Sigmoid colon (tissue), 7 donors: Measurements from ENCODE around the gene ABHD6. TPM values are rescaled to one million over a fixed set of nuclear protein-coding genes. Genes with fewer than 3 reads are reported as not detected.
A peak's percentile ranks its signal among the peaks of the same experiment; 100 is the strongest.
"Not testable (repeated sequence)": the region's sequence is repeated elsewhere in the genome, so short reads cannot be mapped to it uniquely, and the experiment has no call there.

Experiments used
- DNase-seq: peaks from one replicate; pipeline ENCODE4 v3.0.0-alpha.2; 2019
- H3K27ac ChIP-seq, 4 donors: fragments of 200-600 bp; sonication (generic); one replicate each; pipeline ENCODE4 v1.5.1; 2016 to 2019; ENCODE audit warnings: mild to moderate bottlenecking in 1 of 4
- H3K27me3 ChIP-seq, 3 donors: fragments of 200-600 bp; sonication (generic); one replicate each; pipeline ENCODE4 v1.5.1; 2019; ENCODE audit warnings: mild to moderate bottlenecking in 1 of 3
- H3K36me3 ChIP-seq, 4 donors: fragments of 200-600 bp; sonication (generic); one replicate each; pipeline ENCODE4 v1.5.1; 2016 to 2019
- H3K4me1 ChIP-seq, 4 donors: fragments of 200-600 bp; sonication (generic); one replicate each; pipeline ENCODE4 v1.5.1; 2017 to 2019
- H3K4me3 ChIP-seq, 4 donors: fragments of 200-600 bp; sonication (generic); one replicate each; pipeline ENCODE4 v1.5.1; 2017 to 2019; ENCODE audit warnings: mild to moderate bottlenecking in 2 of 4, moderate library complexity in 1 of 4
- H3K9me3 ChIP-seq, 4 donors: fragments of 200-600 bp in 3 of 4; sonication (generic) in 3 of 4; one replicate each; pipeline versions ENCODE4 v1.5.1 to v1.6.1; 2013 to 2019
- EP300 ChIP-seq, 4 donors: sonication (generic); formaldehyde crosslinking; IDR thresholded peaks; one replicate each; pipeline ENCODE4 v1.6.1; 2017; ENCODE audit warnings: antibody characterized with exemption in 4 of 4
- POLR2A ChIP-seq, 2 donors: fragments of 450-650 bp; IDR thresholded peaks; one replicate each; pipeline ENCODE4 v1.6.1; 2016; ENCODE audit warnings: antibody characterized with exemption in 2 of 2, mild to moderate bottlenecking in 2 of 2, moderate library complexity in 2 of 2
- POLR2AphosphoS5 ChIP-seq, 4 donors: sonication (generic); formaldehyde crosslinking; IDR thresholded peaks; one replicate each; pipeline ENCODE4 v1.6.1; 2017; ENCODE audit warnings: antibody characterized with exemption in 4 of 4
- WGBS, 2 donors: extraction: QIAGEN DNeasy Blood & Tissue Kit; methylation state at CpG; one replicate each; pipeline ENCODE4 v1.1.7; 2013; 5-methylcytosine and 5-hydroxymethylcytosine counted together
- intact Hi-C: fragments of 100-400 bp; cut with DNase I; formaldehyde crosslinking; loops from one replicate; pipeline ENCODE4 v1.15.1; 2023
- polyA plus RNA-seq, 3 donors: library from polyadenylated mRNA; stranded (reverse); fragments of 200-250 nt; gene quantifications; one replicate each; pipeline ENCODE4 v1.2.3, GENCODE V29; 2013
- total RNA-seq, 4 donors: library from RNA; depleted of rRNA; stranded (reverse); fragments of >200 nt; gene quantifications; one replicate each; pipeline ENCODE4 v1.1.0, GENCODE V29; 2016
- TF ChIP-seq, protein P1 (sequence below), 4 experiments: fragments of 450-650 bp in 3 of 4; fragments of 200-600 bp in 1 of 4; IDR thresholded peaks; one replicate each; pipeline ENCODE4 v1.5.1; 2016 to 2019; ENCODE audit warnings: antibody characterized with exemption in 4 of 4, mild to moderate bottlenecking in 3 of 4, moderate library complexity in 2 of 4
- donor health status: healthy with polysubstance abuse.
- donor health status: Bipolar disorder and iron deficiency.
- donor health status: healthy.

ABHD6 gene
- total and polyA plus RNA-seq, 7 donors, result 6.0 to 47.4 (median 15.4) TPM

DNA sequence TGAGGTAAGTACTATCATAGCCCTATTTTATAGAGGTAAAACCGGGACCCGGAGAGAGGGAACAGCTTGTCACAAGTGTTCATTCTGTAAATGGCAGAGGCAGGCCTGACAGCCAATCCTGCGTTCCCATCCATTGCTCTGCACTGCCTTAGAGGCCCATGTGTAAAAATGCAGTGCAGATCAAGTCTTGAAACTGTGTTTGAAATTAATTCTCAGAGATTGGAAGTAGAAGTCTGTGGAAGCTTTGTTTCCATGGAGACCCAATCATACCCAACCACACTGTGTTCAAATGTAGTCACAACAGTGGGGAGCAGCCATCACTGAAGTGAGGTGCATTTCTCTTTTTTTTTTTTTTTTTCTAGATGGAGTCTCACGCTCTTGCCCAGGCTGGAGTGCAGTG lies 13.7 kb upstream of the ABHD6 start:
- Histone ChIP-seq H3K4me1 (no peaks in the 10 kb centered on the region), H3K36me3 (no peaks in the 10 kb centered on the region), H3K27me3 (no peaks in the 10 kb centered on the region), H3K27ac (no peak overlapping the region), H3K9me3 (no peaks in the 10 kb centered on the region), H3K4me3 (no peak overlapping the region)
- 94 to 96% methylated on average over 4 of the region's 4 CpGs for WGBS, 2 donors
- TF ChIP-seq, protein P1, sequence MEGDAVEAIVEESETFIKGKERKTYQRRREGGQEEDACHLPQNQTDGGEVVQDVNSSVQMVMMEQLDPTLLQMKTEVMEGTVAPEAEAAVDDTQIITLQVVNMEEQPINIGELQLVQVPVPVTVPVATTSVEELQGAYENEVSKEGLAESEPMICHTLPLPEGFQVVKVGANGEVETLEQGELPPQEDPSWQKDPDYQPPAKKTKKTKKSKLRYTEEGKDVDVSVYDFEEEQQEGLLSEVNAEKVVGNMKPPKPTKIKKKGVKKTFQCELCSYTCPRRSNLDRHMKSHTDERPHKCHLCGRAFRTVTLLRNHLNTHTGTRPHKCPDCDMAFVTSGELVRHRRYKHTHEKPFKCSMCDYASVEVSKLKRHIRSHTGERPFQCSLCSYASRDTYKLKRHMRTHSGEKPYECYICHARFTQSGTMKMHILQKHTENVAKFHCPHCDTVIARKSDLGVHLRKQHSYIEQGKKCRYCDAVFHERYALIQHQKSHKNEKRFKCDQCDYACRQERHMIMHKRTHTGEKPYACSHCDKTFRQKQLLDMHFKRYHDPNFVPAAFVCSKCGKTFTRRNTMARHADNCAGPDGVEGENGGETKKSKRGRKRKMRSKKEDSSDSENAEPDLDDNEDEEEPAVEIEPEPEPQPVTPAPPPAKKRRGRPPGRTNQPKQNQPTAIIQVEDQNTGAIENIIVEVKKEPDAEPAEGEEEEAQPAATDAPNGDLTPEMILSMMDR (IDR thresholded peaks at IDR 0.05), result no peak
- no peak for TF ChIP-seq EP300 (IDR thresholded peaks at IDR 0.05)
- TF ChIP-seq POLR2AphosphoS5 (IDR thresholded peaks at IDR 0.05), result no peak
- no peak for DNase-seq
- intact Hi-C loops, result no loop called here

DNA sequence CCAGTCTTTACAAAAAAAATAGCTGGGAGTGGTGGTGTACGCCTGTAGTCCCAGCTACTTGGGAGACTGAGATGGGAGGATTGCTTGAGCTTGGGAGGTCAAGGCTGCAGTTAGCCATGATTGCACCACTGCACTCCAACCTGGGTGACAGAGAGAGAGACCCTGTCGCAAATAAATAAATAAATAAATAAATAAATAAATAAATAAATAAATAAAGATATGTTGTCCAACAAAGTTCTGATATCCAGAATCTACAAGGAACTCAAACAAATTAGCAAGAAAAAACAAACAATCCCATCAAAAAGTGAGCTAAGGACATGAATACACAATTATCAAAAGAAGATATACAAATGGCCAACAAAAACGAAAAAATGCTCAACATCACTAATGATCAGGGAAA lies 9.7 kb upstream of the ABHD6 start:
- H3K27ac ChIP-seq, DNase-seq, intact Hi-C loops, H3K36me3 ChIP-seq, H3K9me3 ChIP-seq, H3K4me1 ChIP-seq, H3K4me3 ChIP-seq, H3K27me3 ChIP-seq: not testable (repeated sequence)
- 89 to 93% methylated on average over 3 of the region's 3 CpGs for WGBS, 2 donors

DNA sequence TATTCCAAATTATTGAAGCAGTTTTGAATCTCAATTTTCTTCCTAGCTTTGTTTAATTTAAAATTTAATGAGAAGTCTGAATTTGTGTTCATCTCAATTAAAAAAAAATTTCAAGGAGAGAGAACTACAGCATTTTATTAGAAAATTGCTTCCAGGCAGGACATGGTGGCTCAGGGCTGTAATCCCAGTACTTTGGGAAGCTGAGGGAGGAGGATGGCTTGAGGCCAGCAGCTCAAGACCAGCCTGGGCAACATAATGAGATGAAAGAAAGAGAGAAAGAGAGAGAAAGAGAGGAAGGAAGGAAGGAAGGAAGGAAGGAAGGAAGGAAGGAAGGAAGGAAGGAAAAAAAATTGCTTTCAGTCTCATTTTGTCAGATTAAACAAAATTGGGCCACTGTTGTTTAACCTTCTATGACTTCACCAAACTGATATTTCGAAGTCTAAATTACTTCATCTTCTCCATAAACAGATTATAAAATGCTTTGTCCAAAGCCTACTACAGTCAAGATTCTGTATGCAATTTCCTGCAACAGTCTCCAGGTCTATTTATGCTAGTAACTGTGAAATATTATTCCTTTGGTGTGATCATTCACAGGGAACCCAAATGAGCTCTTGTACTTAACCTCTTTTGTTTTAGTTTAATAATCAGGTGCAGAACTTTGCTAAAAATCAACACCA lies 6.6 kb upstream of the ABHD6 start:
- Histone ChIP-seq H3K36me3 (no peaks in the 10 kb centered on the region), H3K9me3 (no peaks in the 10 kb centered on the region), H3K27me3 (no peaks in the 10 kb centered on the region), H3K4me1 (peaks cover 0 to 8% (median 0%) of the 10 kb centered on the region in 4 donors), H3K4me3 (no peak overlapping the region), H3K27ac (peak overlapping the region in 1 of 4 donors; percentile 18)
- intact Hi-C loops, result loop anchor here (5.0 kb wide), 1 partner anchor 44 kb away; no protein-coding TSS in a partner anchor
- 0 to 16% methylated on average over 1 of the region's 1 CpG for WGBS, 2 donors
- no peak for TF ChIP-seq EP300 (IDR thresholded peaks at IDR 0.05)
- TF ChIP-seq POLR2AphosphoS5 (IDR thresholded peaks at IDR 0.05), result no peak
- TF ChIP-seq, protein P1 (IDR thresholded peaks at IDR 0.05), result no peak
- TF ChIP-seq POLR2A (IDR thresholded peaks at IDR 0.05), result no peak
- no peak for DNase-seq

DNA sequence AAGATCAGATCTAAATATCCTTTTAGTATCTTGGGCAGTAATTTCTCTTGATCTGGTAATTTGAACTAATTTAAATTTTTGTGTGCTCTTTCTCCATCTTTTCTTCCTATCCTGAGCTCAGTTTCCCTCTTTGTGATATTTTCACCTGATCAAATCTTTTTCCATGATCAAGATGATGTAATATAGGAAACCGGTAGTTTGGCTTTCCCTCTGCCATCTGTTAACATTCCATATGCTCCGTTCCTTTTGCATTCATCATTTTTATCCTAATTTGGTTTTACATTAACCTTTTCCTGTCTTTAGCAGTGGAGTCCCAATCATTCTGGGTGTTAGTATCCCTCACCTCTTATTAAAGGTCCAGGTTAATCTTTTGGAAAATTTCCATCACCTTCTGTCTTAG lies 5.9 kb upstream of the ABHD6 start:
- H3K27ac ChIP-seq, result peak overlapping the region in 1 of 4 donors; percentile 18
- no peak for TF ChIP-seq EP300 (IDR thresholded peaks at IDR 0.05)
- TF ChIP-seq, protein P1 (IDR thresholded peaks at IDR 0.05), result no peak
- TF ChIP-seq POLR2AphosphoS5 (IDR thresholded peaks at IDR 0.05), result no peak
- TF ChIP-seq POLR2A (IDR thresholded peaks at IDR 0.05), result no peak
- no peaks in the 10 kb centered on the region for H3K27me3 ChIP-seq
- WGBS, 2 donors, result 42 to 70% methylated on average over 2 of the region's 2 CpGs
- H3K4me1 ChIP-seq, result peaks cover 0 to 14% (median 4%) of the 10 kb centered on the region in 4 donors
- intact Hi-C loops, result loop anchor here (5.0 kb wide), 1 partner anchor 44 kb away; no protein-coding TSS in a partner anchor
- no peaks in the 10 kb centered on the region for H3K36me3 ChIP-seq
- H3K4me3 ChIP-seq, result no peak overlapping the region
- H3K9me3 ChIP-seq, result no peaks in the 10 kb centered on the region
- DNase-seq, result no peak

DNA sequence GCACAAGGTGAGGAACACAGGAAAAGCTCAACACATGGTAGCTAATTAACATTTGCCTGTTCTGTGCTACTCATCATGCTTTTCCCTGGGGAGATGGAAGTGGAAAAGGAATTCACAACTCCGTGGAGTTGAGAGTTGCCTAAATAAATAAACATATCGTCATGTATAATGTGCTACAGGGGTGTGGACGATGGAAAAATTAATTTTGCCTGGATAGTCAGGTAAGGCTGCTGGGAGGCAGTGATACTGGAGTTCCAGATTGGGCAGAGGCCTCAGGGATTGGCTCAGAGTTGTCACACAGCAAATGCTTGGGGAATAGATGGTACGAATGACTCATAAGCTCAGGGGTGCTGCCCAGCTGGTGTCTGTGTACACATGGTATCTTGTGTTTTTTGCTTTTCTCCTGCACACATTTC lies 3.1 kb upstream of the ABHD6 start:
- 35 to 53% methylated on average over 4 of the region's 4 CpGs for WGBS, 2 donors
- intact Hi-C loops, result loop anchor here (5.0 kb wide), 1 partner anchor 47 kb away; no protein-coding TSS in a partner anchor
- TF ChIP-seq POLR2AphosphoS5 (IDR thresholded peaks at IDR 0.05) (no peak), EP300 (IDR thresholded peaks at IDR 0.05) (no peak), POLR2A (IDR thresholded peaks at IDR 0.05) (no peak)
- TF ChIP-seq, protein P1 (IDR thresholded peaks at IDR 0.05), result no peak

More for the DNA sequence above, 3.1 kb upstream of the ABHD6 start:
- Histone ChIP-seq H3K4me1 (peaks cover 0 to 30% (median 19%) of the 10 kb centered on the region in 4 donors), H3K9me3 (no peaks in the 10 kb centered on the region), H3K27me3 (no peaks in the 10 kb centered on the region), H3K4me3 (no peak overlapping the region), H3K36me3 (no peaks in the 10 kb centered on the region), H3K27ac (no peak overlapping the region)
- no peak for DNase-seq
